Measurements from ENCODE around the gene TMEM178B.

DNA sequence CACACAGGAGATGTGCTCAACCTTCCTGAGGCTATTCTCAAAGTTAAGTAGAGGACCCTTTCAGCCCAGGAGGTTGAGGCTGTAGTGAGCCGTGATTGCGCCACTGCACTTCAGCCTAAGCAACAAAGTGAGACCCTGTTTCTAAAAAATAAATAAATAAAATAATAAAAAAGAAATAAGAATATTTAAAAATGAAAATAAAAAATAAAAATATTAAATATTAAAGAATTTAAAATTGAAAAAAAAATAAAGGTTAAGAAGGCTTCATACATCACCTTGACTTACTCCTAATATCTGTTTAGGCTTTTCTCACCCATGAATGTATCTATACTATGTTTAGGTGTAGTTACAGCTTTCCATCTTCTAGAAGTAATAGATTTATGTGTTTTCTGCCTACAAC is 289.9 kb downstream of the TMEM178B start:
- TF ChIP-seq, protein P1, sequence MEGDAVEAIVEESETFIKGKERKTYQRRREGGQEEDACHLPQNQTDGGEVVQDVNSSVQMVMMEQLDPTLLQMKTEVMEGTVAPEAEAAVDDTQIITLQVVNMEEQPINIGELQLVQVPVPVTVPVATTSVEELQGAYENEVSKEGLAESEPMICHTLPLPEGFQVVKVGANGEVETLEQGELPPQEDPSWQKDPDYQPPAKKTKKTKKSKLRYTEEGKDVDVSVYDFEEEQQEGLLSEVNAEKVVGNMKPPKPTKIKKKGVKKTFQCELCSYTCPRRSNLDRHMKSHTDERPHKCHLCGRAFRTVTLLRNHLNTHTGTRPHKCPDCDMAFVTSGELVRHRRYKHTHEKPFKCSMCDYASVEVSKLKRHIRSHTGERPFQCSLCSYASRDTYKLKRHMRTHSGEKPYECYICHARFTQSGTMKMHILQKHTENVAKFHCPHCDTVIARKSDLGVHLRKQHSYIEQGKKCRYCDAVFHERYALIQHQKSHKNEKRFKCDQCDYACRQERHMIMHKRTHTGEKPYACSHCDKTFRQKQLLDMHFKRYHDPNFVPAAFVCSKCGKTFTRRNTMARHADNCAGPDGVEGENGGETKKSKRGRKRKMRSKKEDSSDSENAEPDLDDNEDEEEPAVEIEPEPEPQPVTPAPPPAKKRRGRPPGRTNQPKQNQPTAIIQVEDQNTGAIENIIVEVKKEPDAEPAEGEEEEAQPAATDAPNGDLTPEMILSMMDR (IDR thresholded peaks at IDR 0.05 in 4 of 5, conservative IDR thresholded peaks at IDR 0.05 in 1 of 5), result no peak
- no peak for TF ChIP-seq POLR2A (IDR thresholded peaks at IDR 0.05)
